Spleen (tissue), 11 donors: Measurements from ENCODE around the gene AGPAT4. TPM values are rescaled to one million over a fixed set of nuclear protein-coding genes. Genes with fewer than 3 reads are reported as not detected.

Source experiments
- DNase-seq: peaks from one replicate; pipeline ENCODE4 v3.0.0-alpha.2; 2020
- H3K27ac ChIP-seq, 8 donors: fragments of 200-600 bp; sonication (generic) in 7 of 8; 1 replicate in 4 of 8; 2 replicates in 4 of 8; pipeline versions ENCODE4 v1.5.0 to v1.8.0; 2016 to 2021; ENCODE audit warnings: inconsistent platforms in 4 of 8, mild to moderate bottlenecking in 4 of 8, moderate library complexity in 1 of 8
- H3K27me3 ChIP-seq, 7 donors: fragments of 200-600 bp; sonication (generic) in 6 of 7; replicated peaks in 1 of 7; 1 replicate in 4 of 7; 2 replicates in 3 of 7; pipeline versions ENCODE4 v1.5.0 to v1.8.0; 2016 to 2021; ENCODE audit warnings: inconsistent platforms in 3 of 7, mild to moderate bottlenecking in 1 of 7
- H3K36me3 ChIP-seq, 6 donors: fragments of 200-600 bp; sonication (generic) in 5 of 6; 1 replicate in 4 of 6; 2 replicates in 2 of 6; pipeline versions ENCODE4 v1.5.0 to v1.8.0; 2016 to 2021; ENCODE audit warnings: inconsistent platforms in 2 of 6
- H3K4me1 ChIP-seq, 6 donors: fragments of 200-600 bp; sonication (generic) in 5 of 6; 1 replicate in 3 of 6; 2 replicates in 3 of 6; pipeline versions ENCODE4 v1.5.0 to v1.8.0; 2016 to 2021; ENCODE audit warnings: inconsistent platforms in 3 of 6
- H3K4me3 ChIP-seq, 8 donors: fragments of 200-600 bp; sonication (generic) in 7 of 8; 1 replicate in 4 of 8; 2 replicates in 4 of 8; pipeline versions ENCODE4 v1.5.0 to v1.8.0; 2016 to 2021; ENCODE audit warnings: inconsistent platforms in 4 of 8, mild to moderate bottlenecking in 4 of 8, moderate library complexity in 2 of 8
- H3K9me3 ChIP-seq, 8 donors: fragments of 200-600 bp; sonication (generic) in 7 of 8; 1 replicate in 4 of 8; 2 replicates in 4 of 8; pipeline versions ENCODE4 v1.5.0 to v1.8.0; 2016 to 2021; ENCODE audit warnings: inconsistent platforms in 4 of 8
- CTCF ChIP-seq, 11 experiments: fragments of 200-600 bp in 7 of 11; fragments of 450-650 bp in 4 of 11; sonication (generic) in 4 of 11; IDR thresholded peaks in 8 of 11; conservative IDR thresholded peaks in 3 of 11; 1 replicate in 7 of 11; 2 replicates in 4 of 11; pipeline versions ENCODE4 v1.4.0 to v1.8.0; 2016 to 2021; ENCODE audit warnings: antibody characterized with exemption in 11 of 11, inconsistent platforms in 4 of 11, mild to moderate bottlenecking in 1 of 11
- POLR2A ChIP-seq, 3 donors: fragments of 450-650 bp; IDR thresholded peaks; one replicate each; pipeline ENCODE4 v1.5.1; 2017; ENCODE audit warnings: antibody characterized with exemption in 3 of 3, mild to moderate bottlenecking in 1 of 3
- POLR2AphosphoS5 ChIP-seq, 3 donors: sonication (generic); formaldehyde crosslinking; IDR thresholded peaks; one replicate each; pipeline ENCODE4 v1.5.1; 2017; ENCODE audit warnings: antibody characterized with exemption in 3 of 3
- WGBS, 5 donors: extraction: QIAGEN DNeasy Blood & Tissue Kit in 3 of 5; methylation state at CpG; one replicate each; pipeline versions ENCODE4 v1.1.5 to v1.1.7; 2013 to 2018; 5-methylcytosine and 5-hydroxymethylcytosine counted together
- intact Hi-C: fragments of 100-400 bp; cut with DNase I; formaldehyde crosslinking; loops from one replicate; pipeline ENCODE4 v1.15.0; 2023; ENCODE audit warnings: low total_unique reads
- polyA plus RNA-seq, 3 donors: library from polyadenylated mRNA; stranded (reverse); fragments of 200-250 nt; gene quantifications; one replicate each; pipeline ENCODE4 v1.2.1, GENCODE V29; 2013
- total RNA-seq, 7 donors: library from RNA; depleted of rRNA in 3 of 7; stranded (reverse); fragments of >200 nt in 3 of 7; fragmentation: NEBNext Ultra II Directional in 4 of 7; extraction: Animal tissue kit (Norgen Biotek cat#: 25700) in 4 of 7; gene quantifications; one replicate each; pipeline versions ENCODE4 v1.1.0 to v1.2.1, GENCODE V29; 2016 to 2021
- donor health status: healthy with polysubstance abuse.
- donor health status: DM: no; HTN: no; CAD: no; lungs with moderate emphysema.
- donor health status: DM: no; HTN: no; CAD: no.
- donor health status: Bipolar disorder and iron deficiency.
- donor health status: healthy.
- donor health status: DM: no; HTN: no; CAD: no.
- donor health status: DM: yes; HTN: yes; CAD: no.

The AGPAT4 gene
- total and polyA plus RNA-seq, 10 donors, result 0.80 to 16.8 (median 8.4) TPM

GRCh38 chr6:161228921-161229591 is 44.8 kb downstream of the AGPAT4 start:
- WGBS, 5 donors, result 40 to 50% (median 42%) methylated on average over 7 of the region's 7 CpGs
- H3K4me1 ChIP-seq, result peaks cover 11 to 50% (median 40%) of the 10 kb centered on the region in 6 donors
- DNase-seq, result no peak
- no peaks in the 10 kb centered on the region for H3K27me3 ChIP-seq
- no peak overlapping the region for H3K4me3 ChIP-seq
- no peaks in the 10 kb centered on the region for H3K9me3 ChIP-seq
- H3K36me3 ChIP-seq, result no peaks in the 10 kb centered on the region
- peak overlapping the region in 3 of 8 donors; percentile 26 to 60 (median 45) for H3K27ac ChIP-seq
- no peak for TF ChIP-seq CTCF (IDR thresholded peaks at IDR 0.05 in 8 of 11, conservative IDR thresholded peaks at IDR 0.05 in 3 of 11)
- TF ChIP-seq POLR2AphosphoS5 (IDR thresholded peaks at IDR 0.05), result no peak
- TF ChIP-seq POLR2A (IDR thresholded peaks at IDR 0.05), result no peak
- intact Hi-C loops, result no loop called here

GRCh38 chr6:161228096-161228495 is 45.8 kb downstream of the AGPAT4 start:
- no peak for TF ChIP-seq POLR2A (IDR thresholded peaks at IDR 0.05)
- no peak for TF ChIP-seq POLR2AphosphoS5 (IDR thresholded peaks at IDR 0.05)
- no peak for TF ChIP-seq CTCF (IDR thresholded peaks at IDR 0.05 in 8 of 11, conservative IDR thresholded peaks at IDR 0.05 in 3 of 11)
- DNase-seq, result no peak
- H3K4me3 ChIP-seq, result no peak overlapping the region
- H3K27ac ChIP-seq, result peak overlapping the region in 3 of 8 donors; percentile 26 to 60 (median 50)
- no peaks in the 10 kb centered on the region for H3K9me3 ChIP-seq
- intact Hi-C loops, result no loop called here
- H3K27me3 ChIP-seq, result no peaks in the 10 kb centered on the region
- 84 to 91% (median 89%) methylated on average over 6 of the region's 6 CpGs for WGBS, 5 donors
- H3K4me1 ChIP-seq, result peaks cover 11 to 58% (median 43%) of the 10 kb centered on the region in 6 donors
- no peaks in the 10 kb centered on the region for H3K36me3 ChIP-seq

GRCh38 chr6:161227004-161227960 is 46.6 kb downstream of the AGPAT4 start:
- Histone ChIP-seq H3K4me3 (no peak overlapping the region), H3K4me1 (peaks cover 11 to 58% (median 43%) of the 10 kb centered on the region in 6 donors), H3K36me3 (no peaks in the 10 kb centered on the region), H3K27ac (peak overlapping the region in 6 of 8 donors; percentile 32 to 76 (median 66)), H3K27me3 (no peaks in the 10 kb centered on the region), H3K9me3 (no peaks in the 10 kb centered on the region)
- 71 to 82% (median 80%) methylated on average over 15 of the region's 15 CpGs for WGBS, 5 donors
- DNase-seq, result no peak
- intact Hi-C loops, result no loop called here
- TF ChIP-seq POLR2AphosphoS5 (IDR thresholded peaks at IDR 0.05) (no peak), CTCF (IDR thresholded peaks at IDR 0.05 in 8 of 11, conservative IDR thresholded peaks at IDR 0.05 in 3 of 11) (no peak), POLR2A (IDR thresholded peaks at IDR 0.05) (no peak)
